NT2/D1 (cell line): Measurements from ENCODE around the gene SH3BP4.

Experiments used
- YY1 ChIP-seq: IDR thresholded peaks from 2 replicates; pipeline ENCODE4 v1.6.1; 2011; ENCODE audit not compliant: insufficient read length, insufficient read depth
- ZNF274 ChIP-seq: IDR thresholded peaks from 2 replicates; pipeline ENCODE4 v1.6.1; 2011; ENCODE audit warnings: mild to moderate bottlenecking, low read depth, low read length

DNA sequence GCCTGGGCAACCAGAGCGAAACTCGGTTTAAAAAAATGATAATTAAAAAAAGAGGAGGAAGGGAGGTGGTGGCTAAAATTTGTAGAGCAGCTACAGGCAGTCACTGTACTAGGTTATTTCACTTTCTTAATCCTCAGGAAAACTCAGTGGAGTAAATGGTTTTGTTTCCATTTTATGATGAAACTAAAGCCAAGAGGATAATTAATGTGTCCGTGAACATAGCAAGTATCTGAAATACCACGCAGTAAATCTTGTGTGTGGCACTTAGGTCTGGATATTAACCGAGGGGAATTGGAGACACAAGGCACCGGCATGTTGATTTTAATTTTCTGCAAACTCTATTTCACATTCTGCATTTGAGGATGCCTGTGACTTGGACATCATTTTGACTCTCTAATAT is 14.5 kb downstream of the SH3BP4 start:
- TF ChIP-seq YY1 (no peak), ZNF274 (no peak)
